K562 treated with DMSO at 1 percent for 24 hours (cell line): Measurements from ENCODE around the gene SIGLEC11. TPM values are rescaled to one million over a fixed set of nuclear protein-coding genes. Genes with fewer than 3 reads are reported as not detected.

Experiments used
- total RNA-seq: library from RNA; unstranded; fragments of 300-600 nt; gene quantifications from 2 replicates; pipeline ENCODE4 v1.2.3, GENCODE V29; 2022; ENCODE audit warnings: low read depth; ENCODE audit not compliant: insufficient read depth

The SIGLEC11 gene, protein sequence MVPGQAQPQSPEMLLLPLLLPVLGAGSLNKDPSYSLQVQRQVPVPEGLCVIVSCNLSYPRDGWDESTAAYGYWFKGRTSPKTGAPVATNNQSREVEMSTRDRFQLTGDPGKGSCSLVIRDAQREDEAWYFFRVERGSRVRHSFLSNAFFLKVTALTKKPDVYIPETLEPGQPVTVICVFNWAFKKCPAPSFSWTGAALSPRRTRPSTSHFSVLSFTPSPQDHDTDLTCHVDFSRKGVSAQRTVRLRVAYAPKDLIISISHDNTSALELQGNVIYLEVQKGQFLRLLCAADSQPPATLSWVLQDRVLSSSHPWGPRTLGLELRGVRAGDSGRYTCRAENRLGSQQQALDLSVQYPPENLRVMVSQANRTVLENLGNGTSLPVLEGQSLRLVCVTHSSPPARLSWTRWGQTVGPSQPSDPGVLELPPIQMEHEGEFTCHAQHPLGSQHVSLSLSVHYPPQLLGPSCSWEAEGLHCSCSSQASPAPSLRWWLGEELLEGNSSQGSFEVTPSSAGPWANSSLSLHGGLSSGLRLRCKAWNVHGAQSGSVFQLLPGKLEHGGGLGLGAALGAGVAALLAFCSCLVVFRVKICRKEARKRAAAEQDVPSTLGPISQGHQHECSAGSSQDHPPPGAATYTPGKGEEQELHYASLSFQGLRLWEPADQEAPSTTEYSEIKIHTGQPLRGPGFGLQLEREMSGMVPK
- total RNA-seq = not detected in 2 replicates

DNA sequence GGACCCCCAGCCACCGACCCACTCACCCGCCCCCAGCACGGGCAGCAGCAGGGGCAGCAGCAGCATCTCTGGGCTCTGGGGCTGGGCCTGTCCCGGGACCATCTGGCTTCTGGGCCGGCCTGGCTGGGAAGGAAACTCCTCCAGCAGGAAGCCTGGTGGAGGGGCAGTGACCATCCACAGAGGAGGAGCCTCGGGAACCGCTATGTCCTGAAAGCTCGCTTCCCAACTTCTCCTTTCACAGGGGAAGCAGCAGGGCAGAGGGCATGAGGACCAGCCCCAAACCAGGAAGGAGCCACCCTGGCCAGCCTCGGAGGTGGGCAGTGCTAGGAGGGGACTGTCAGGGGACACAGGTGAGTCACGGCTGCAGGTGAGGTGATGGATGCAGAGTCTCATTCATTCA, at the start of gene SIGLEC11:
TSS of gene SIGLEC11 (minus strand) at position 193 of the 400 bp plus-strand sequence. CDS start at position 102, 91 bp downstream.

DNA sequence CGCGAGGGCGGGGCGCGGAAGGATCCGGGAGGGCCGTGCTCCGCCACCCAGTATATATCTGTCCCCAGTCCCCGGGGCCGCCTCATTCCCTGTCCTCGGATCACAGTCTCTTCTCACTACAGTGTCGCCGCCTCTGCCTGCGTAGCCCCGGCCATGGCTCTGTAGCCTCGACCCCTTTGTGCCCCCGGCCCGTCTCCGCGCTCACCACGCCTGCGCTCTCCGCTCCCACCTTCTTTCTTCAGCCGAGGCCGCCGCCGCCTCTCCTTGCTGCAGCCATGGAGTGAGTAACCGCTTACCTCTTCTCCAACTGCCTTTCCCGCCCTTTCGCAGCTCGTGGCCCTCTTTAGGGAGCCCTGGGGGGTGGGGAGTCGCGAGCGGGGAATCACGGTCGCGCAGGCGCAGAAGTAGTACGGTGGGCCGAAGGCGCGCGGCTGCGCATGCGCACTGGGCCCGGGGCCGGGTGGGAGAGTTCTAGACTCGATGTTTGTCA, 31.8 kb downstream of the SIGLEC11 start, which contains the start of the genes ATF5 and NUP62:
TSS of gene ATF5 (plus strand) at position 85 of the 490 bp plus-strand sequence. CDS start 1,646 bp downstream, outside the sequence.
TSS of gene NUP62 (minus strand) at position 384 of the 490 bp plus-strand sequence. CDS start 19,697 bp downstream, outside the sequence.

Other genes with a start within 250 kb of the SIGLEC11 start
- gene TSKS, start 197.9 kb downstream of the SIGLEC11 start, total RNA-seq = 5.6 and 8.6 TPM in 2 replicates
- gene AP2A1, start 194.2 kb downstream of the SIGLEC11 start, total RNA-seq = 168 and 176 TPM in 2 replicates
- gene FUZ, start 147.9 kb downstream of the SIGLEC11 start, total RNA-seq = 6.3 and 14.1 TPM in 2 replicates
- gene MED25, start 142.9 kb downstream of the SIGLEC11 start, total RNA-seq = 94.0 and 104 TPM in 2 replicates
- 217 and 237 TPM in 2 replicates for gene PTOV1, start 110.0 kb downstream of the SIGLEC11 start, total RNA-seq
- 66.3 and 78.1 TPM in 2 replicates for gene PNKP, start 93.6 kb downstream of the SIGLEC11 start, total RNA-seq
- 52.6 and 60.0 TPM in 2 replicates for gene AKT1S1, start 83.8 kb downstream of the SIGLEC11 start, total RNA-seq
- gene TBC1D17, start 83.5 kb downstream of the SIGLEC11 start, total RNA-seq = 17.9 and 21.2 TPM in 2 replicates
- 3.1 and 4.1 TPM in 2 replicates for gene IL4I1, start 64.3 kb downstream of the SIGLEC11 start, total RNA-seq
- 973 and 1,076 TPM in 2 replicates for gene ATF5, start 32.0 kb downstream of the SIGLEC11 start, total RNA-seq
- gene NUP62, start 31.7 kb downstream of the SIGLEC11 start, total RNA-seq = 72.0 and 81.7 TPM in 2 replicates
- 76.5 and 90.4 TPM in 2 replicates for gene VRK3, start 64.2 kb upstream of the SIGLEC11 start, total RNA-seq
- gene ZNF473, start 64.8 kb upstream of the SIGLEC11 start, total RNA-seq = 7.7 and 9.1 TPM in 2 replicates
- gene IZUMO2, start 202.1 kb upstream of the SIGLEC11 start, total RNA-seq = not detected in 2 replicates
- gene MYH14, start 242.4 kb upstream of the SIGLEC11 start, total RNA-seq = 2.7 and 3.1 TPM in 2 replicates